HepG2 (cell line): ENCODE data around the gene ZNF503. TPM values are rescaled to one million over a fixed set of nuclear protein-coding genes. Genes with fewer than 3 reads are reported as not detected.

ENCODE experiments used
- ARID3A ChIP-seq: IDR thresholded peaks from 2 replicates; pipeline ENCODE4 v1.6.1; 2012; ENCODE audit warnings: low read depth, low read length, improper control_type of control experiment
- CENPX ChIP-seq: sonication (generic); formaldehyde crosslinking; IDR thresholded peaks from 2 replicates; pipeline ENCODE4 v1.9.0; 2021; ENCODE audit warnings: mild to moderate bottlenecking, missing genetic modification reagents, moderate library complexity
- DMAP1 ChIP-seq: IDR thresholded peaks from 2 replicates; pipeline ENCODE4 v1.6.1; 2016
- FOSL1 ChIP-seq: sonication (generic); formaldehyde crosslinking; IDR thresholded peaks from 2 replicates; pipeline ENCODE4 v1.9.0; 2021; ENCODE audit warnings: missing genetic modification reagents, borderline replicate concordance
- GATAD2A ChIP-seq: IDR thresholded peaks from 2 replicates; pipeline ENCODE4 v1.6.1; 2016
- HDAC2 ChIP-seq: sonication (generic); formaldehyde crosslinking; IDR thresholded peaks from 2 replicates; pipeline ENCODE4 v1.4.0; 2020; ENCODE audit warnings: missing genetic modification reagents
- JDP2 ChIP-seq: sonication (generic); formaldehyde crosslinking; IDR thresholded peaks from 2 replicates; pipeline ENCODE4 v1.8.1; 2022; ENCODE audit warnings: missing genetic modification reagents, borderline replicate concordance
- KLF15 ChIP-seq: sonication (generic); formaldehyde crosslinking; IDR thresholded peaks from 2 replicates; pipeline ENCODE4 v1.8.1; 2023; ENCODE audit warnings: borderline replicate concordance, mild to moderate bottlenecking, inconsistent platforms, missing genetic modification reagents, mixed read lengths
- MIER3 ChIP-seq: IDR thresholded peaks from 2 replicates; pipeline ENCODE4 v1.6.1; 2016; ENCODE audit warnings: missing compliant biosample characterization, borderline replicate concordance
- MXD3 ChIP-seq: IDR thresholded peaks from 2 replicates; pipeline ENCODE4 v1.6.1; 2016; ENCODE audit warnings: mild to moderate bottlenecking, missing biosample characterization, missing genetic modification reagents
- PHF5A ChIP-seq: IDR thresholded peaks from one replicate; pipeline ENCODE4 v1.6.1; 2018; ENCODE audit warnings: low read depth, missing genetic modification reagents; ENCODE audit not compliant: unreplicated experiment
- RELA ChIP-seq: sonication (generic); formaldehyde crosslinking; IDR thresholded peaks from 2 replicates; pipeline ENCODE4 v1.4.0; 2020; ENCODE audit warnings: missing genetic modification reagents
- SRSF4 ChIP-seq: fragments of 200-400 bp; formaldehyde crosslinking; IDR thresholded peaks from one replicate; pipeline ENCODE4 v1.6.1; 2018; ENCODE audit warnings: mild to moderate bottlenecking, low read depth, low read length, moderate library complexity; ENCODE audit not compliant: poor library complexity, severe bottlenecking
- TMF1 ChIP-seq: sonication (generic); formaldehyde crosslinking; IDR thresholded peaks from 2 replicates; pipeline ENCODE4 v1.8.1; 2022; ENCODE audit warnings: low read depth, missing genetic modification reagents
- ZBTB37 ChIP-seq: sonication (generic); formaldehyde crosslinking; IDR thresholded peaks from 2 replicates; pipeline ENCODE4 v1.4.0; 2020; ENCODE audit warnings: mild to moderate bottlenecking, missing genetic modification reagents
- ZKSCAN8 ChIP-seq: IDR thresholded peaks from 2 replicates; pipeline ENCODE4 v1.6.1; 2016; ENCODE audit warnings: borderline replicate concordance, missing genetic modification reagents, missing compliant biosample characterization
- ZNF414 ChIP-seq: sonication (generic); formaldehyde crosslinking; IDR thresholded peaks from 2 replicates; pipeline ENCODE4 v1.5.0; 2020; ENCODE audit warnings: missing genetic modification reagents
- ZNF430 ChIP-seq: sonication (generic); formaldehyde crosslinking; IDR thresholded peaks from 2 replicates; pipeline ENCODE4 v1.9.0; 2021; ENCODE audit warnings: mild to moderate bottlenecking, missing genetic modification reagents
- ZNF496 ChIP-seq: sonication (generic); formaldehyde crosslinking; IDR thresholded peaks from 2 replicates; pipeline ENCODE4 v1.8.1; 2023; ENCODE audit warnings: mild to moderate bottlenecking, moderate library complexity, missing genetic modification reagents; ENCODE audit not compliant: insufficient replicate concordance
- ZNF687 ChIP-seq: sonication (generic); formaldehyde crosslinking; IDR thresholded peaks from 2 replicates; pipeline ENCODE4 v1.5.1; 2020; ENCODE audit warnings: mild to moderate bottlenecking, missing genetic modification reagents, moderate library complexity
- ZNF879 ChIP-seq: sonication (generic); formaldehyde crosslinking; IDR thresholded peaks from 2 replicates; pipeline ENCODE4 v1.8.1; 2023; ENCODE audit warnings: missing genetic modification reagents
- polyA plus RNA-seq, 8 experiments: library from polyadenylated mRNA; depleted of rRNA in 3 of 8; stranded (reverse) in 7 of 8; unstranded in 1 of 8; fragments of >200 nt; fragmentation: Illumina TruSeq in 4 of 8; extraction: Trizol in 4 of 8; gene quantifications; 2 replicates each; pipeline versions ENCODE4 v1.2.1 to v1.2.3, GENCODE V29; 2011 to 2016; ENCODE audit warnings: low read depth in 4 of 8, missing spikeins in 1 of 8, mixed read lengths in 1 of 8; ENCODE audit not compliant: insufficient read depth in 1 of 8
- total RNA-seq, 5 experiments: library from RNA; depleted of rRNA; stranded (reverse); fragments of >200 nt; fragmentation: Illumina TruSeq; extraction: Trizol; gene quantifications; 2 replicates each; pipeline ENCODE4 v1.2.3, GENCODE V29; 2016; ENCODE audit warnings: low read depth in 1 of 5

Gene ZNF503
- total and polyA plus RNA-seq, 2 of the 13 experiments (the other 11 are each of a cell fraction or from before 2014, with no cell fraction given) = 2.7 to 8.3 TPM

- TF ChIP-seq ZNF687 = peak; percentile 82
- no peak for TF ChIP-seq ZNF496 (CRISPR knock-in tag)
- no peak for TF ChIP-seq PHF5A (CRISPR knock-in tag)
- 0 out of 2 replicates have a peak, but pooled peaks have one; percentile 15 for TF ChIP-seq MIER3 (CRISPR knock-in tag)
- peak; percentile 60; the same call in 1 of the 2 replicates for TF ChIP-seq TMF1 (CRISPR knock-in tag)
- TF ChIP-seq HDAC2 (CRISPR knock-in tag) = peak; percentile 60; the same call in 1 of the 2 replicates
- TF ChIP-seq ZKSCAN8 = no peak
- TF ChIP-seq GATAD2A (CRISPR knock-in tag) = peak; percentile 43; the same call in 1 of the 2 replicates
- TF ChIP-seq ZBTB37 (CRISPR knock-in tag) = 0 out of 2 replicates have a peak, but pooled peaks have one; percentile 32
- TF ChIP-seq ZNF414 (CRISPR knock-in tag) = no peak; the same call in 1 of the 2 replicates
- no peak for TF ChIP-seq DMAP1 (CRISPR knock-in tag)
- TF ChIP-seq FOSL1 (CRISPR knock-in tag) = no peak
- TF ChIP-seq RELA (CRISPR knock-in tag) = no peak
- TF ChIP-seq CENPX (CRISPR knock-in tag) = no peak
- no peak for TF ChIP-seq MXD3 (CRISPR knock-in tag)
- TF ChIP-seq ZNF879 (CRISPR knock-in tag) = no peak
- no peak; the same call in 1 of the 2 replicates for TF ChIP-seq JDP2
- peak; percentile 30; the same call in 1 of the 2 replicates for TF ChIP-seq ARID3A
- TF ChIP-seq ZNF430 = peak; percentile 88
- TF ChIP-seq KLF15 (CRISPR knock-in tag) = no peak; the same call in 1 of the 2 replicates
- TF ChIP-seq SRSF4 = no peak
These were observed at the start of gene ZNF503 (continued) for GRCh38 chr10:75401569-75402485.
